ENCODE measurements around the gene CBR4.
"Not testable (repeated sequence)": the region's sequence is repeated elsewhere in the genome, so short reads cannot be mapped to it uniquely, and the experiment has no call there.

The CBR4 gene

GRCh38 chr4:168993714-168994510 lies 16.1 kb downstream of the CBR4 start:
- DNase-seq (ENCODE audit: low read depth): peak; percentile 24

- not testable (repeated sequence) for DNase-seq (ENCODE audit: low read depth)
These were observed 17.0 kb downstream of the CBR4 start for GRCh38 chr4:168992952-168993482.

GRCh38 chr4:168981942-168982341 lies 28.1 kb downstream of the CBR4 start:
- DNase-seq (ENCODE audit: low read depth): no peak

- no peak for DNase-seq (ENCODE audit: low read depth)
These were observed 28.6 kb downstream of the CBR4 start for GRCh38 chr4:168981460-168981859.

GRCh38 chr4:168979338-168979737 lies 30.7 kb downstream of the CBR4 start:
- DNase-seq (ENCODE audit: low read depth): no peak

- no peak for DNase-seq (ENCODE audit: low read depth)
These were observed 31.9 kb downstream of the CBR4 start for GRCh38 chr4:168978001-168978700.

- no peak for DNase-seq (ENCODE audit: low read depth)
These were observed 37.5 kb downstream of the CBR4 start for GRCh38 chr4:168972596-168972995.

GRCh38 chr4:168960716-168961115 lies 49.3 kb downstream of the CBR4 start:
- no peak for DNase-seq (ENCODE audit: low read depth)

GRCh38 chr4:168955674-168956073 lies 54.4 kb downstream of the CBR4 start:
- DNase-seq (ENCODE audit: low read depth): no peak

- DNase-seq (ENCODE audit: low read depth): not testable (repeated sequence)
These were observed 57.2 kb downstream of the CBR4 start for GRCh38 chr4:168952821-168953246.

- DNase-seq (ENCODE audit: low read depth): no peak
These were observed 64.8 kb downstream of the CBR4 start for GRCh38 chr4:168945291-168945690.

- DNase-seq (ENCODE audit: low read depth): no peak
These were observed 67.1 kb downstream of the CBR4 start for GRCh38 chr4:168942985-168943384.
